ENCODE measurements around the gene IFI16. TPM values are rescaled to one million over a fixed set of nuclear protein-coding genes. Genes with fewer than 3 reads are reported as not detected.

Gene IFI16
- total RNA-seq, 1 donor from 2014 or later, result 262 TPM

GRCh38 chr1:159055181-159055641 is 45.5 kb downstream of the IFI16 start:
- intact Hi-C loops (cut with micrococcal nuclease), result no loop called here

GRCh38 chr1:159056069-159056698 is 46.5 kb downstream of the IFI16 start:
- intact Hi-C loops (cut with micrococcal nuclease), result no loop called here

- intact Hi-C loops (cut with micrococcal nuclease), result no loop called here
Measured at GRCh38 chr1:159058751-159059150, 49.0 kb downstream of the IFI16 start.

GRCh38 chr1:159065106-159065505 is 55.4 kb downstream of the IFI16 start:
- intact Hi-C loops (cut with micrococcal nuclease), result loop anchor here (5.0 kb wide), 1 partner anchor 558 kb away; no protein-coding TSS in a partner anchor

- intact Hi-C loops (cut with micrococcal nuclease), result loop anchor here (5.0 kb wide), 1 partner anchor 559 kb away; no protein-coding TSS in a partner anchor
Measured at GRCh38 chr1:159066108-159066507, 56.4 kb downstream of the IFI16 start.

GRCh38 chr1:159067699-159068621 is 58.3 kb downstream of the IFI16 start:
- intact Hi-C loops (cut with micrococcal nuclease), result loop anchor here (1.0 to 5.0 kb wide), 3 partner anchors 8 to 561 kb away; partner anchors contain the start of gene AIM2

- intact Hi-C loops (cut with micrococcal nuclease), result loop anchor here (1.0 to 5.0 kb wide), 3 partner anchors 7 to 562 kb away; partner anchors contain the start of gene AIM2
Measured at GRCh38 chr1:159068886-159069285, 59.2 kb downstream of the IFI16 start.

GRCh38 chr1:159071970-159072582 is 62.4 kb downstream of the IFI16 start:
- intact Hi-C loops (cut with micrococcal nuclease), result loop anchor here (5.0 to 10.0 kb wide), 4 partner anchors 137 to 947 kb away; partner anchors contain the start of gene PYHIN1

- intact Hi-C loops (cut with micrococcal nuclease), result loop anchor here (1.0 to 10.0 kb wide), 8 partner anchors 8 to 952 kb away; partner anchors contain the start of genes IFI16 and PYHIN1
Measured at GRCh38 chr1:159076438-159077119, 66.9 kb downstream of the IFI16 start, which contains the start of gene AIM2. AIM2 (minus strand) TSS chr1:159076766; CDS start chr1:159073499, 3,267 bp downstream.

GRCh38 chr1:159077120-159077961 is 67.6 kb downstream of the IFI16 start:
- intact Hi-C loops (cut with micrococcal nuclease), result loop anchor here (1.0 to 10.0 kb wide), 7 partner anchors 13 to 953 kb away; partner anchors contain the start of genes IFI16 and PYHIN1

GRCh38 chr1:159079525-159079924 is 69.8 kb downstream of the IFI16 start:
- intact Hi-C loops (cut with micrococcal nuclease), result loop anchor here (5.0 to 10.0 kb wide), 4 partner anchors 145 to 955 kb away; partner anchors contain the start of gene PYHIN1

- intact Hi-C loops (cut with micrococcal nuclease), result no loop called here
Measured at GRCh38 chr1:159081626-159082025, 71.9 kb downstream of the IFI16 start.

- intact Hi-C loops (cut with micrococcal nuclease), result no loop called here
Measured at GRCh38 chr1:159083013-159083412, 73.3 kb downstream of the IFI16 start.

GRCh38 chr1:159084152-159084551 is 74.4 kb downstream of the IFI16 start:
- intact Hi-C loops (cut with micrococcal nuclease), result no loop called here

- intact Hi-C loops (cut with micrococcal nuclease), result no loop called here
Measured at GRCh38 chr1:159084867-159085266, 75.2 kb downstream of the IFI16 start.

GRCh38 chr1:159088050-159088449 is 78.3 kb downstream of the IFI16 start:
- intact Hi-C loops (cut with micrococcal nuclease), result no loop called here

- intact Hi-C loops (cut with micrococcal nuclease), result no loop called here
Measured at GRCh38 chr1:159088546-159089183, 79.0 kb downstream of the IFI16 start.

- intact Hi-C loops (cut with micrococcal nuclease), result no loop called here
Measured at GRCh38 chr1:159089184-159089791, 79.6 kb downstream of the IFI16 start.
